GM12864 (cell line): ENCODE results near the gene COBL.

Experiments used
- DNase-seq: peaks from one replicate; pipeline ENCODE4 v3.0.0-alpha.2; 2011; ENCODE audit warnings: low read depth
- H3K4me3 ChIP-seq: 2 replicates; pipeline ENCODE4 v1.5.1; 2011; ENCODE audit warnings: mild to moderate bottlenecking, low read depth, low read length, control low read depth
- CTCF ChIP-seq: IDR thresholded peaks from 2 replicates; pipeline ENCODE4 v1.5.1; 2011; ENCODE audit warnings: low read depth, mild to moderate bottlenecking, moderate library complexity, low read length, control low read depth, inconsistent platforms; ENCODE audit errors: missing control alignments

Gene COBL

GRCh38 chr7:51256916-51257315 lies 59.7 kb downstream of the COBL start:
- DNase-seq = no peak
- TF ChIP-seq CTCF = no peak
- H3K4me3 ChIP-seq = no peak overlapping the region

GRCh38 chr7:51256209-51256781 lies 60.3 kb downstream of the COBL start:
- DNase-seq = no peak
- H3K4me3 ChIP-seq = no peak overlapping the region
- no peak for TF ChIP-seq CTCF

GRCh38 chr7:51255536-51256208 lies 60.9 kb downstream of the COBL start:
- no peak overlapping the region for H3K4me3 ChIP-seq
- no peak for DNase-seq
- no peak for TF ChIP-seq CTCF

GRCh38 chr7:51255036-51255435 lies 61.6 kb downstream of the COBL start:
- no peak overlapping the region for H3K4me3 ChIP-seq
- no peak for TF ChIP-seq CTCF
- DNase-seq = no peak

GRCh38 chr7:51253157-51253556 lies 63.5 kb downstream of the COBL start:
- no peak for DNase-seq
- TF ChIP-seq CTCF = no peak
- H3K4me3 ChIP-seq = no peak overlapping the region

GRCh38 chr7:51251290-51251689 lies 65.3 kb downstream of the COBL start:
- no peak overlapping the region for H3K4me3 ChIP-seq
- TF ChIP-seq CTCF = no peak

GRCh38 chr7:51250512-51250911 lies 66.1 kb downstream of the COBL start:
- H3K4me3 ChIP-seq = no peak overlapping the region
- TF ChIP-seq CTCF = no peak
- DNase-seq = no peak

More at GRCh38 chr7:51251290-51251689, 65.3 kb downstream of the COBL start:
- no peak for DNase-seq
